Endodermal cell (in vitro differentiated cells): Measurements from ENCODE around the gene PARP3. TPM values are rescaled to one million over a fixed set of nuclear protein-coding genes. Genes with fewer than 3 reads are reported as not detected.

Source experiments
- DNase-seq: peaks from one replicate; pipeline ENCODE4 v3.0.0-alpha.2; 2017
- H3K27ac ChIP-seq: 2 replicates; pipeline ENCODE4 v1.5.1; 2013; ENCODE audit warnings: mild to moderate bottlenecking, low read depth, low read length, moderate library complexity
- H3K27me3 ChIP-seq: 2 replicates; pipeline ENCODE4 v1.6.1; 2013; ENCODE audit warnings: mild to moderate bottlenecking, low read length, moderate library complexity; ENCODE audit not compliant: insufficient read depth, control insufficient read depth, poor library complexity, severe bottlenecking
- H3K36me3 ChIP-seq: 2 replicates; pipeline ENCODE4 v1.7.0; 2013; ENCODE audit warnings: mild to moderate bottlenecking, low read length, moderate library complexity; ENCODE audit not compliant: control insufficient read depth, insufficient read depth
- H3K4me1 ChIP-seq: one replicate; pipeline ENCODE4 v1.7.0; 2013; ENCODE audit warnings: low read length; ENCODE audit not compliant: control insufficient read depth, insufficient read depth
- H3K4me3 ChIP-seq: 2 replicates; pipeline ENCODE4 v1.5.1; 2013; ENCODE audit warnings: mild to moderate bottlenecking, low read length, moderate library complexity
- H3K9ac ChIP-seq: 2 replicates; pipeline ENCODE4 v1.6.1; 2013; ENCODE audit warnings: mild to moderate bottlenecking, low read length, moderate library complexity; ENCODE audit not compliant: poor library complexity, severe bottlenecking; ENCODE audit errors: extremely low read depth
- H3K9me3 ChIP-seq: 2 replicates; pipeline ENCODE4 v1.6.1; 2013; ENCODE audit warnings: mild to moderate bottlenecking, low read length, moderate library complexity; ENCODE audit not compliant: control insufficient read depth
- H3K27ac Mint-ChIP-seq: 2 replicates; pipeline ENCODE4 v1.8.0; 2020; ENCODE audit warnings: mixed read lengths
- H3K27me3 Mint-ChIP-seq: 2 replicates; pipeline ENCODE4 v1.8.0; 2021; ENCODE audit warnings: mild to moderate bottlenecking, mixed read lengths; ENCODE audit not compliant: insufficient read depth
- H3K36me3 Mint-ChIP-seq: 2 replicates; pipeline ENCODE4 v1.8.0; 2020; ENCODE audit warnings: low read depth, mixed read lengths
- H3K4me1 Mint-ChIP-seq: 2 replicates; pipeline ENCODE4 v1.8.0; 2020; ENCODE audit warnings: mixed read lengths
- H3K4me3 Mint-ChIP-seq: 2 replicates; pipeline ENCODE4 v1.8.0; 2020; ENCODE audit warnings: mild to moderate bottlenecking, moderate library complexity, mixed read lengths
- H3K9me3 Mint-ChIP-seq: 2 replicates; pipeline ENCODE4 v1.8.0; 2020; ENCODE audit warnings: mild to moderate bottlenecking, mixed read lengths
- CTCF ChIP-seq: fragments of 200-600 bp; sonication (generic); conservative IDR thresholded peaks from 2 replicates; pipeline ENCODE4 v1.5.0; 2021; ENCODE audit warnings: antibody characterized with exemption, mild to moderate bottlenecking
- WGBS, 2 experiments: methylation state at CpG; one replicate each; pipeline versions ENCODE4 v1.1.5 to v1.1.7; 2013; ENCODE audit warnings: missing lambda C conversion rate in 2 of 2, mixed read lengths in 1 of 2; ENCODE audit not compliant: insufficient coverage in 1 of 2, insufficient read length in 1 of 2; 5-methylcytosine and 5-hydroxymethylcytosine counted together
- total RNA-seq, 2 donors: library from RNA; stranded (reverse); fragmentation: NEBNext Ultra II Directional in 1 of 2; extraction: Animal tissue kit (Norgen Biotek cat#: 25700) in 1 of 2; gene quantifications; 2 replicates in 1 of 2; 3 replicates in 1 of 2; pipeline ENCODE4 v1.2.1, GENCODE V29; 2021

Gene PARP3
- total RNA-seq, 2 donors from 2014 or later, result 4.5 to 5.7 TPM

- no peak for TF ChIP-seq CTCF
- Histone ChIP-seq H3K27me3 (no peaks in the 10 kb centered on the region), H3K27ac (peak overlapping the region; percentile 98), H3K9ac (peak overlapping the region; percentile 36), H3K4me1 (peaks cover 27% of the 10 kb centered on the region), H3K36me3 (no peaks in the 10 kb centered on the region), H3K4me3 (peak overlapping the region; percentile 82), H3K9me3 (no peaks in the 10 kb centered on the region)
- peak; percentile 64 for DNase-seq
- no peaks in the 10 kb centered on the region for H3K9me3 Mint-ChIP-seq
- 84 to 85% methylated on average over 5 to 6 of the region's 6 CpGs for WGBS, 2 experiments
- peaks cover 44% of the 10 kb centered on the region for H3K4me1 Mint-ChIP-seq
- peak overlapping the region; percentile 96 for H3K27ac Mint-ChIP-seq
- peak overlapping the region; percentile 79 for H3K4me3 Mint-ChIP-seq
- H3K36me3 Mint-ChIP-seq, result peaks cover 3% of the 10 kb centered on the region
- H3K27me3 Mint-ChIP-seq, result no peaks in the 10 kb centered on the region
Observed at GRCh38 chr3:51968883-51969678, 26.9 kb downstream of the PARP3 start.

- Mint-ChIP-seq H3K4me1 (peaks cover 48% of the 10 kb centered on the region), H3K9me3 (no peaks in the 10 kb centered on the region), H3K36me3 (peaks cover 3% of the 10 kb centered on the region), H3K4me3 (no peak overlapping the region), H3K27ac (peak overlapping the region; percentile 72), H3K27me3 (no peaks in the 10 kb centered on the region)
- H3K27ac ChIP-seq, result no peak overlapping the region
- H3K9ac ChIP-seq, result no peak overlapping the region
- no peaks in the 10 kb centered on the region for H3K27me3 ChIP-seq
- no peaks in the 10 kb centered on the region for H3K36me3 ChIP-seq
- peak; percentile 37 for DNase-seq
- 91 to 95% methylated on average over 3 to 4 of the region's 4 CpGs for WGBS, 2 experiments
- TF ChIP-seq CTCF, result no peak
- no peaks in the 10 kb centered on the region for H3K9me3 ChIP-seq
- H3K4me3 ChIP-seq, result no peak overlapping the region
- peaks cover 27% of the 10 kb centered on the region for H3K4me1 ChIP-seq
Observed at GRCh38 chr3:51969841-51970240, 27.7 kb downstream of the PARP3 start.

GRCh38 chr3:51970606-51971300 lies 28.6 kb downstream of the PARP3 start:
- 88 to 91% methylated on average over 3 to 6 of the region's 6 CpGs for WGBS, 2 experiments

More at GRCh38 chr3:51970606-51971300, 28.6 kb downstream of the PARP3 start:
- DNase-seq, result peak; percentile 53
- Mint-ChIP-seq H3K4me1 (peaks cover 47% of the 10 kb centered on the region), H3K36me3 (peaks cover 3% of the 10 kb centered on the region), H3K9me3 (no peaks in the 10 kb centered on the region), H3K27ac (peak overlapping the region; percentile 72), H3K27me3 (peaks cover 6% of the 10 kb centered on the region), H3K4me3 (no peak overlapping the region)
- H3K9me3 ChIP-seq, result no peaks in the 10 kb centered on the region
- no peaks in the 10 kb centered on the region for H3K27me3 ChIP-seq
- H3K4me1 ChIP-seq, result peaks cover 23% of the 10 kb centered on the region
- no peak for TF ChIP-seq CTCF
- no peak overlapping the region for H3K9ac ChIP-seq
- H3K27ac ChIP-seq, result no peak overlapping the region
- no peak overlapping the region for H3K4me3 ChIP-seq
- H3K36me3 ChIP-seq, result no peaks in the 10 kb centered on the region
